ENCODE data around the gene CALR3.
"Not testable (repeated sequence)": the region's sequence is repeated elsewhere in the genome, so short reads cannot be mapped to it uniquely, and the experiment has no call there.

Gene CALR3

DNA sequence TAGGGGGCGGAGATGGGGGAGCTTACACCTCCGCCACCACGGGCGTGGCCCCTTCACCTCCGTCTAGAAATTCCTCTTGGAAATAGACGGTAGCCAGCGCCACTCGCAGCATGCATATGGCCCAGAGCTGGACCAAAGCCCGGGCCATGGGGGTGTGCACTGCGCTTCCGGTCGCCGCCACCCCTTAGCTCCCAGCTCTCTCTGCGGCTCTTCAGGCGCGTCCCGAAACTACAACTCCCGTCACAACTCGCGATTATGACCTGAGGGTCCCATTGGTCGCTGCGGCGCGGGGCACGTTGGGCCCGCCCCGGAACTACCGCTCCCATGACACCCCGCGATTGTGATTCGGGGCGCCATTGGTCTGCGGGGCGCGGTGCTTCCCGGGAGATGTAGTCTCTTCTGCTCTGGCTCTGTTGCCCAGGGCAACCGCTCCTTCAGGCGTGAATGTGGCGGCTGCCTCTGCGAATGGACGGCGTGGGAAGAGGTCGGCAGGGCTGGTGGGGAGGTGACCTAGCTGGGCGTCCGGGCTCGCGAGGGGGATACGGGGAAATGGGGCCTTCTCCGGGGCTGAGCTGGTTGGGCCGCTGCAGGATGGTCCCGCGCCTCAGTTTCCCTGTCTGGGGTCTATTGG is at the start of gene CALR3, which contains the start of gene C19orf44:
CALR3 (minus strand) TSS at position 186 of the 631 bp plus-strand sequence; CDS start at position 148, 38 bp downstream.
C19orf44 (plus strand) TSS at position 413 of the 631 bp plus-strand sequence. CDS start 4,399 bp downstream, outside the sequence.
- DNase-seq (ENCODE audit: low read depth, low spot score), result peak; percentile 99
- no peak for TF ChIP-seq CTCF (IDR thresholded peaks at IDR 0.05; ENCODE audit: low read depth, low read length)
- H3K4me3 ChIP-seq (ENCODE audit: low read depth, low read length), result peak within 1 kb of the TSS; percentile 91
- in situ Hi-C loops (cut with HindIII; ENCODE audit: low sequenced_read_pairs), result no loop called here

DNA sequence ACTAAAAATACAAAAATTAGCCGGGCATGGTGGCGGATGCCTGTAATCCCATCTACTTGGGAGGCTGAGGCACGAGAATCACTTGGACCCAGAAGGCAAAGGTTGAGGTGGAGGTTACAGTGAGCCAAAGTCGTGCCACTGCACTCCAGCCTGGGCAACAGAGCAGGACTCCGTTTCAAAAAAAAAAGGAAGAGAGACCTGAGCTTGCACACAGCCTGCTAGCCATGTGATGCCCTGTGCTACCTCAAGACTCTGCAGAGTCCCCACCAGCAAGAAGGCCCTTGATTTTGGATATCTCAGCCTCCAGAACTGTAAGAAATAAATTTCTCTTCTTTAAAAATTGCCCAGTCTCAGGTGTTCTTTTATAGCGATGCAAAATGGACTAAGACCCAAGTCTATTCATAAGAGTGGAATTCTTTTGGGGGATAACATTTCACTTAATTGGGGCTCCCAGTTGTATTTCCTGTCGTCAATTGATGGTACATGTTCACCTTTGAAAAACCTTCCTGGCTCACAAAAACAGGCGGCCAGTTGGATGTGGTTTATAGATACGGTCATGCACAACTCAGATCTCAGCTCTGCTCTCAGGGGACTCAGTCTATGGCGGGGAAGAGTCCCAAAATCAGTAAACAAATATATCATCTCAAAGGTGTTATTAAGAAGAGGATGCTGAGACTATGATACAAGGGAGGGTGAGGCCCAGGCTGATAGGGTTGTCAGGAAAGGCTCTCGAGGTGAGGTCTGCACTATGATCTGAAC is 48.7 kb upstream of the CALR3 start:
- in situ Hi-C loops (cut with HindIII; ENCODE audit: low sequenced_read_pairs), result no loop called here
- no peak overlapping the region for H3K4me3 ChIP-seq (ENCODE audit: low read depth, low read length)
- no peak for TF ChIP-seq CTCF (IDR thresholded peaks at IDR 0.05; ENCODE audit: low read depth, low read length)
- no peak for DNase-seq (ENCODE audit: low read depth, low spot score)

- H3K4me3 ChIP-seq (ENCODE audit: low read depth, low read length); in situ Hi-C loops (cut with HindIII; ENCODE audit: low sequenced_read_pairs); DNase-seq (ENCODE audit: low read depth, low spot score): not testable (repeated sequence)
Measured at GRCh38 chr19:16543734-16544133, 47.8 kb upstream of the CALR3 start.

DNA sequence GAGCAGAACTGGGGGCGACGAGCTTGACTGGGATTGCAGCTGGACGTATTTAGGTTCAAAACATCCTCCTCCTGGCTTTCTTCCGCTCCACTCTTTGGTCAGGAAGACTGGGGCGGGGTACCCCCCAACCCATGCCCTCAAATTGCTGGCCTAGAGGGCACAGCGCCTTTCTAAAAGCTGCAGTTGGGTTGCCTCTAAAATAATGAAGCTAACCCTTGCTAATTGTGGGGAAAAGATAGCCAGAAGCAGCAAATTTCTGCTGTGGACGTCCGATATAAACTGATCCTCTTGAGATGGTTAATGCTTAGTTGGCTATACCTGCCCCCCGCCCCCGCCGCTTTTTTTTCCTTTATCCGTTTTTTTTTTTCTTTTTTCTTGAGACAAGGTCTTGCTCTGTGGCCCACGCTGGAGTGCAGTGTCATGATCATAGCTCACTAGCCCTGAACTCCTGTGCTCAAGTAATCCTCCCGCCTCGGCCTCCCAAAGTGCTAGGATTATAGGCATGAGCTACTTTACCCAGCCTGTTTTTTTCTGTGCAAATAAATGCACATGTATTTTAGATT is 47.0 kb upstream of the CALR3 start:
- in situ Hi-C loops (cut with HindIII; ENCODE audit: low sequenced_read_pairs), result no loop called here

GRCh38 chr19:16542045-16542909 is 46.3 kb upstream of the CALR3 start, which contains the start of gene CHERP:
Gene CHERP, minus strand, starts transcription at chr19:16542437. Its CDS starts 59 bp downstream, at chr19:16542378.
- in situ Hi-C loops (cut with HindIII; ENCODE audit: low sequenced_read_pairs), result no loop called here
- H3K4me3 ChIP-seq (ENCODE audit: low read depth, low read length), result peak within 1 kb of the TSS; percentile 96
- no peak for TF ChIP-seq CTCF (IDR thresholded peaks at IDR 0.05; ENCODE audit: low read depth, low read length)
- peak; percentile 95 for DNase-seq (ENCODE audit: low read depth, low spot score)

More for the DNA sequence above, 47.0 kb upstream of the CALR3 start:
- H3K4me3 ChIP-seq (ENCODE audit: low read depth, low read length), result peak overlapping the region; percentile 96
- DNase-seq (ENCODE audit: low read depth, low spot score), result no peak
- TF ChIP-seq CTCF (IDR thresholded peaks at IDR 0.05; ENCODE audit: low read depth, low read length), result no peak

GRCh38 chr19:16541526-16542044 is 45.6 kb upstream of the CALR3 start:
- TF ChIP-seq CTCF (IDR thresholded peaks at IDR 0.05; ENCODE audit: low read depth, low read length), result no peak
- H3K4me3 ChIP-seq (ENCODE audit: low read depth, low read length), result peak overlapping the region; percentile 96
- in situ Hi-C loops (cut with HindIII; ENCODE audit: low sequenced_read_pairs), result no loop called here
- DNase-seq (ENCODE audit: low read depth, low spot score), result no peak

Data from astrocyte of the spinal cord (primary cell).